Activated CD8-positive, alpha-beta memory T cell treated with anti-CD3 and anti-CD28 coated beads for 24 hours (primary cell): ENCODE data around the gene GPI.
"Not testable (repeated sequence)": the region's sequence is repeated elsewhere in the genome, so short reads cannot be mapped to it uniquely, and the experiment has no call there.

ENCODE experiments used
- DNase-seq: peaks from one replicate; pipeline ENCODE4 v3.0.0-alpha.2; 2020

GPI gene

GRCh38 chr19:34364830-34365462, at the start of gene GPI:
Gene GPI (plus strand): TSS chr19:34365196. CDS start chr19:34365267, 71 bp downstream.
- peak; percentile 90 for DNase-seq

- DNase-seq, result no peak
Observed at GRCh38 chr19:34316247-34316646, 48.7 kb upstream of the GPI start.

GRCh38 chr19:34316741-34317301, 48.2 kb upstream of the GPI start:
- DNase-seq, result no peak

GRCh38 chr19:34317311-34317927, 47.6 kb upstream of the GPI start:
- no peak for DNase-seq

GRCh38 chr19:34319230-34319585, 45.8 kb upstream of the GPI start:
- DNase-seq, result no peak

GRCh38 chr19:34319785-34320184, 45.2 kb upstream of the GPI start:
- DNase-seq, result no peak

GRCh38 chr19:34320277-34320676, 44.7 kb upstream of the GPI start:
- DNase-seq, result no peak

GRCh38 chr19:34321735-34322134, 43.3 kb upstream of the GPI start:
- DNase-seq, result no peak

GRCh38 chr19:34323433-34324204, 41.4 kb upstream of the GPI start:
- no peak for DNase-seq

GRCh38 chr19:34324320-34324719, 40.7 kb upstream of the GPI start:
- DNase-seq, result no peak

- no peak for DNase-seq
Observed at GRCh38 chr19:34325181-34325580, 39.8 kb upstream of the GPI start.

GRCh38 chr19:34325981-34326787, 38.8 kb upstream of the GPI start:
- no peak for DNase-seq

GRCh38 chr19:34327851-34328250, 37.1 kb upstream of the GPI start:
- no peak for DNase-seq

- no peak for DNase-seq
Observed at GRCh38 chr19:34328982-34329381, 36.0 kb upstream of the GPI start.

- no peak for DNase-seq
Observed at GRCh38 chr19:34330116-34330515, 34.9 kb upstream of the GPI start.

- DNase-seq, result not testable (repeated sequence)
Observed at GRCh38 chr19:34330596-34330995, 34.4 kb upstream of the GPI start.

GRCh38 chr19:34331596-34331995, 33.4 kb upstream of the GPI start:
- not testable (repeated sequence) for DNase-seq

GRCh38 chr19:34332027-34332760, 32.8 kb upstream of the GPI start:
- no peak for DNase-seq

GRCh38 chr19:34335914-34336313, 29.1 kb upstream of the GPI start:
- DNase-seq, result no peak

GRCh38 chr19:34336781-34337271, 28.2 kb upstream of the GPI start:
- no peak for DNase-seq

GRCh38 chr19:34337739-34338138, 27.3 kb upstream of the GPI start:
- DNase-seq, result no peak
